ENCODE measurements around the gene IPP. TPM values are rescaled to one million over a fixed set of nuclear protein-coding genes. Genes with fewer than 3 reads are reported as not detected.
A peak's percentile ranks its signal among the peaks of the same experiment; 100 is the strongest.

IPP gene
- 10.0 and 11.4 TPM in 2 replicates for total RNA-seq (2014; rRNA removed; shearing (Covaris generic))

DNA sequence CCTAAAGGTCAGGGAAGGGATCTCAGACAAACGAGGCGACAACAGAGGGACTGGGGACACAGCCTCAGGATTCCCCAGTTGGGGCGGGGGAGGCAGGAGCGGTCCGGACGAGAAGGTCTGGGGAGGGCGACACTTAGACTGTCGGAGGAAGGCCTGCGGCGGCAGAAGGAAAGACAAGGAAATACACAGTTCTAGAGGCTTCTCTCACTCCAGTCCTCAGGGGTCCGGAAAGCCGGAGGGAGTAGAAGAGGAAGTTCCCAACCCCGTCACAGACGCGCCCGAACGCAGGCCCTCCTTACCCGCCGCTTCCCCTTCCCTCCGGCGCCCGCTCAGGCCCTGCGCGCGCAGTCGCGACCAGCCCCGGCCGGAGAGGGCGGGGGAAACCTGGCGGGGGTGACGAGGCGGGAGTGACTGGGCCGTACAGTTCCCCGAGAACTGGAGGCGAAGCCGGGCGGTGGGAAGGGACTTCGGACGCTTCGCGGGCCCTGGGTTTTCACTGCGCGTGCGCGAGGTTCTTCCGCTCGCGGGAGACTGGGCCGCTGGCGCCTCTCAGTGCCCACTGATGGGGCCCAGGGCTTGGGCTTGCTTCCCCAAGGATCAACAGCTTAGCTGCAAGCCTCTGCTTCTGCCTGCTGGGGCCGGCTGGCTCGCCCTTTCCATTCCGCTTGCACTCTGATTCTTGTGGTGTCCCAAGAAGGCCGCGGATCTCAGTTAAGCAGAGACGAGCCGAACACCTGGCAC lies at the start of gene IPP:
Gene IPP, minus strand, starts transcription at position 356 of the 741 bp plus-strand sequence. CDS start 4,242 bp downstream, outside the sequence.
- Histone ChIP-seq H3K36me3 (0 out of 2 replicates have a peak, but pooled peaks cover 3% of the 10 kb centered on the region), H3K4me3 (peak within 1 kb of the TSS; percentile 72), H3K27ac (peak within 1 kb of the TSS; percentile 85), H3K27me3 (no peaks in the 10 kb centered on the region), H3K9me3 (replicated peaks) (peaks cover 12% of the 10 kb centered on the region; the same call in 1 of the 2 replicates), H3K4me1 (no peaks in the 10 kb centered on the region)
- peak; percentile 99 for DNase-seq

DNA sequence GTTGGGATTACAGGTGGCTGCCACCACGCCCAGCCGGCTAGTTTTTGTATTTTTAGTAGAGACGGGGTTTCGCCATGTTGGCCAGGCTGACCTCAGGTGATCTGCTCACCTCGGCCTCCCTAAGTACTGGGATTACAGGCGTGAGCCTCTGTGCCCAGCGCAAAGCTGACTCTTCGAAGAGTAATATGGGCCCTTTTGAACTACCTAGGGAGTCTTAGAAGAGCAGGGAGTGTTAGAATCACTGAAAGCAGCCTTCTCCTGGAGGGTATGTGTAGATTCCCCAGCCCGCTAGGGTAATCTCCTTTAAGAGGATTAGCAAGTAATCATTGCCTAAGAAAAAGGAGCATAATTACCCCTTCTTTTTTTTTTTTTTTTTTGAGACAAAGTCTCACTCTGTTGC lies 46.5 kb upstream of the IPP start:
- no peaks in the 10 kb centered on the region for H3K9me3 ChIP-seq (replicated peaks)
- no peaks in the 10 kb centered on the region for H3K36me3 ChIP-seq
- H3K27ac ChIP-seq: no peak overlapping the region
- peaks cover 20% of the 10 kb centered on the region for H3K4me1 ChIP-seq
- DNase-seq: no peak
- no peak overlapping the region for H3K4me3 ChIP-seq
- H3K27me3 ChIP-seq: no peaks in the 10 kb centered on the region

- Histone ChIP-seq H3K27ac (no peak overlapping the region), H3K27me3 (no peaks in the 10 kb centered on the region), H3K36me3 (no peaks in the 10 kb centered on the region), H3K4me3 (no peak overlapping the region), H3K9me3 (replicated peaks) (no peaks in the 10 kb centered on the region), H3K4me1 (peaks cover 19% of the 10 kb centered on the region)
- no peak for DNase-seq
Observed at GRCh38 chr1:45796381-45796780, 45.9 kb upstream of the IPP start.

- no peaks in the 10 kb centered on the region for H3K9me3 ChIP-seq (replicated peaks)
- no peaks in the 10 kb centered on the region for H3K27me3 ChIP-seq
- H3K27ac ChIP-seq: peak overlapping the region; percentile 64
- H3K4me3 ChIP-seq: peak overlapping the region; percentile 57
- peak; percentile 51 to 73 for DNase-seq
- H3K4me1 ChIP-seq: peaks cover 19% of the 10 kb centered on the region
- no peaks in the 10 kb centered on the region for H3K36me3 ChIP-seq
Observed at GRCh38 chr1:45793942-45794604, 43.6 kb upstream of the IPP start.

GRCh38 chr1:45792744-45793143 lies 42.3 kb upstream of the IPP start:
- no peaks in the 10 kb centered on the region for H3K9me3 ChIP-seq (replicated peaks)
- peaks cover 19% of the 10 kb centered on the region for H3K4me1 ChIP-seq
- no peak overlapping the region for H3K27ac ChIP-seq
- DNase-seq: peak; percentile 38 to 57
- no peaks in the 10 kb centered on the region for H3K36me3 ChIP-seq
- no peak overlapping the region for H3K4me3 ChIP-seq
- no peaks in the 10 kb centered on the region for H3K27me3 ChIP-seq

DNA sequence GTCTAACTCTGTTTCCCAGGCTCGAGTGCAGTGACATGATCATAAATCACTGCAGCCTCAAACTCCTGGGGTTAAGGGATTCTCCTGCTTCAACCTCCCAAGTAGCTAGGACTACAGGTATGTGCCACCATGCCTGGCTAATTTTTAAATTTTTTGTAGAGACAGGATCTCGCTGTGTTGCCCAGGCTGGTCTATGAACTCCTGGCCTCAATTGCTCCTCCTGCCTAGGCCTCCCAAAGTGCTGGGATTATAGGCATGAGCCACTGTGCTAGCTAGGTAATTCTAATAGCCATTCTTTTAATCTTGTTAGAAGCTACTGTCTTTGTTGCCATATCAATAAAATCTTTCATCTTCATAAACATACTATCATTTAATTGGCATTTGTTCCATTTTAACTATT lies 39.1 kb upstream of the IPP start:
- H3K27me3 ChIP-seq: no peaks in the 10 kb centered on the region
- H3K36me3 ChIP-seq: no peaks in the 10 kb centered on the region
- H3K4me1 ChIP-seq: peaks cover 18% of the 10 kb centered on the region

GRCh38 chr1:45787905-45788304 lies 37.5 kb upstream of the IPP start:
- no peak overlapping the region for H3K27ac ChIP-seq
- 0 out of 2 replicates have a peak, but pooled peaks cover 4% of the 10 kb centered on the region for H3K9me3 ChIP-seq (replicated peaks)
- H3K4me3 ChIP-seq: no peak overlapping the region
- H3K27me3 ChIP-seq: no peaks in the 10 kb centered on the region
- no peaks in the 10 kb centered on the region for H3K36me3 ChIP-seq
- peaks cover 6% of the 10 kb centered on the region for H3K4me1 ChIP-seq
- DNase-seq: no peak

More for the DNA sequence above, 39.1 kb upstream of the IPP start:
- Histone ChIP-seq H3K4me3 (no peak overlapping the region), H3K27ac (no peak overlapping the region), H3K9me3 (replicated peaks) (0 out of 2 replicates have a peak, but pooled peaks cover 4% of the 10 kb centered on the region)
- DNase-seq: no peak

GRCh38 chr1:45785583-45785982 lies 35.1 kb upstream of the IPP start:
- no peaks in the 10 kb centered on the region for H3K4me1 ChIP-seq
- no peak overlapping the region for H3K27ac ChIP-seq
- H3K27me3 ChIP-seq: no peaks in the 10 kb centered on the region
- H3K36me3 ChIP-seq: no peaks in the 10 kb centered on the region
- H3K4me3 ChIP-seq: no peak overlapping the region
- 0 out of 2 replicates have a peak, but pooled peaks cover 4% of the 10 kb centered on the region for H3K9me3 ChIP-seq (replicated peaks)
- DNase-seq: no peak

- DNase-seq: no peak
- H3K4me1 ChIP-seq: no peaks in the 10 kb centered on the region
- H3K27me3 ChIP-seq: peaks cover 4% of the 10 kb centered on the region; the same call in 1 of the 2 replicates
- H3K4me3 ChIP-seq: no peak overlapping the region
- H3K9me3 ChIP-seq (replicated peaks): no peaks in the 10 kb centered on the region
- H3K27ac ChIP-seq: no peak overlapping the region
- no peaks in the 10 kb centered on the region for H3K36me3 ChIP-seq
Observed at GRCh38 chr1:45775794-45776193, 25.3 kb upstream of the IPP start.

DNA sequence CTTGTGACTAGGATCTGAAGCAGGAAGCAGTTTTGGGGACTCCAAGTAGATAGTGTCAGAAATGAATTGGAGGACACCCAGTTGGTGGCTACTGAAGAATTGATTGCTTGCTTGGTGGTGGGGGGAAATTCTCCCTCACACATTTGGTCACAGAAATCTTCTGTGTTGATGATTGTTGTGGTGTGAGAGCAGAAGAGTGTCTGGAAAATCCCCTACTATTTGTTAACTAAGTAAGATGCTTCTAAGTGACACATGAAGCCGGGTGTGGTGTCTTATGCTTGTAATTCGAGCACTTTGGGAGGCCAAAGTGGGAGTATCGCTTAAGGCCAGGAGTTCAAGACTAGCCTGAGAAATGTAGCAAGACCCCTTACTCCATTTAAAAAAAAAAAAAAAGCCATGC lies 22.5 kb upstream of the IPP start:
- no peaks in the 10 kb centered on the region for H3K9me3 ChIP-seq (replicated peaks)
- H3K36me3 ChIP-seq: no peaks in the 10 kb centered on the region
- peaks cover 4% of the 10 kb centered on the region; the same call in 1 of the 2 replicates for H3K27me3 ChIP-seq
- no peak overlapping the region for H3K4me3 ChIP-seq
- no peak overlapping the region for H3K27ac ChIP-seq
- no peaks in the 10 kb centered on the region for H3K4me1 ChIP-seq
- DNase-seq: no peak

GRCh38 chr1:45769261-45769932 lies 18.9 kb upstream of the IPP start:
- Histone ChIP-seq H3K27me3 (no peaks in the 10 kb centered on the region; the same call in 1 of the 2 replicates), H3K27ac (no peak overlapping the region), H3K9me3 (replicated peaks) (no peaks in the 10 kb centered on the region), H3K4me1 (no peaks in the 10 kb centered on the region), H3K36me3 (no peaks in the 10 kb centered on the region), H3K4me3 (no peak overlapping the region)
- peak in 1 of 2 experiments; percentile 44 for DNase-seq

GRCh38 chr1:45767035-45767434 lies 16.6 kb upstream of the IPP start:
- no peak overlapping the region for H3K27ac ChIP-seq
- H3K4me1 ChIP-seq: no peaks in the 10 kb centered on the region
- no peaks in the 10 kb centered on the region; the same call in 1 of the 2 replicates for H3K27me3 ChIP-seq
- H3K36me3 ChIP-seq: no peaks in the 10 kb centered on the region
- no peak overlapping the region for H3K4me3 ChIP-seq
- DNase-seq: no peak
- H3K9me3 ChIP-seq (replicated peaks): no peaks in the 10 kb centered on the region

GRCh38 chr1:45765999-45766792 lies 15.7 kb upstream of the IPP start:
- Histone ChIP-seq H3K9me3 (replicated peaks) (no peaks in the 10 kb centered on the region), H3K27ac (no peak overlapping the region), H3K36me3 (no peaks in the 10 kb centered on the region), H3K4me1 (no peaks in the 10 kb centered on the region), H3K27me3 (no peaks in the 10 kb centered on the region; the same call in 1 of the 2 replicates), H3K4me3 (no peak overlapping the region)
- DNase-seq: no peak

DNA sequence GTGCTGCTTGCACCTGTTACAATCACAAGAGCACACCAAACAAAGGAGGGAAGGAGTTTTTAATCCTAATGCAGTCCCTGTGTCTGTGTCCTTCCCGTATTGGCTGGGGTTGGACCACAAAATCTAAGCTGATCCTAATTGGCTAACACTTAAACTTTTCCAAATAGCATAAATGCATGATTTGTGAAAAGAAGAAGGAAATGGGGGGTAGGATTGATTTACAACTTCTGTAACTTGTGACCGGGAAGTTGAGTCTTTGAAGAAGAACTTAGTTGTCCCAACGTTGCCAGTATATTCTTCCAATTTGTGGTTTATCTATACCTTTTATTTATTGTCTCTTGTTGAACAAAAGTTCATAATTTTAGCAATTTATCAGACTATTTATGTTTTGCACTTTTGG lies 11.8 kb upstream of the IPP start:
- no peaks in the 10 kb centered on the region for H3K27me3 ChIP-seq
- 0 out of 2 replicates have a peak, but pooled peaks cover 3% of the 10 kb centered on the region for H3K9me3 ChIP-seq (replicated peaks)
- DNase-seq: no peak
- H3K36me3 ChIP-seq: no peaks in the 10 kb centered on the region
- no peaks in the 10 kb centered on the region for H3K4me1 ChIP-seq
- H3K4me3 ChIP-seq: no peak overlapping the region
- no peak overlapping the region for H3K27ac ChIP-seq
